Activated CD4-positive, alpha-beta memory T cell treated with anti-CD3 and anti-CD28 coated beads for 36 hours (primary cell): Measurements from ENCODE around the gene TEX36. TPM values are rescaled to one million over a fixed set of nuclear protein-coding genes. Genes with fewer than 3 reads are reported as not detected.
"Not testable (repeated sequence)": the region's sequence is repeated elsewhere in the genome, so short reads cannot be mapped to it uniquely, and the experiment has no call there.

Source experiments
- CTCF ChIA-PET: fragments of 350-600 bp; sonication (Branson Sonifier 250); formaldehyde crosslinking; loops from one replicate; lab custom pipeline; 2021; ENCODE audit warnings: antibody characterized with exemption, inconsistent platforms; lab: Charles Lee
- POLR2A ChIA-PET: fragments of 350-600 bp; sonication (Branson Sonifier 250); formaldehyde crosslinking; loops from one replicate; lab custom pipeline; 2021; ENCODE audit warnings: antibody characterized with exemption; lab: Charles Lee
- DNase-seq: peaks from one replicate; pipeline ENCODE4 v3.0.0-alpha.2; 2020
- H3K27ac Mint-ChIP-seq: one replicate; pipeline ENCODE4 v1.8.0; 2021; ENCODE audit warnings: mixed read lengths
- H3K27me3 Mint-ChIP-seq: one replicate; pipeline ENCODE4 v1.8.0; 2021; ENCODE audit warnings: mixed read lengths
- H3K36me3 Mint-ChIP-seq: one replicate; pipeline ENCODE4 v1.8.0; 2021; ENCODE audit warnings: mixed read lengths
- H3K4me1 Mint-ChIP-seq: one replicate; pipeline ENCODE4 v1.8.0; 2021; ENCODE audit warnings: low read depth, mixed read lengths
- H3K4me3 Mint-ChIP-seq: one replicate; pipeline ENCODE4 v1.8.0; 2021; ENCODE audit warnings: mild to moderate bottlenecking, mixed read lengths
- H3K9me3 Mint-ChIP-seq: one replicate; pipeline ENCODE4 v1.8.0; 2021; ENCODE audit warnings: mixed read lengths
- intact Hi-C: fragments of 100-400 bp; cut with micrococcal nuclease; formaldehyde crosslinking; loops from one replicate; pipeline ENCODE4 v1.15.1; 2023
- total RNA-seq, 2 experiments: library from RNA; stranded (reverse); gene quantifications; one replicate each; pipeline ENCODE4 v1.2.3, GENCODE V29; 2021

Gene TEX36
- not detected for total RNA-seq

- H3K36me3 Mint-ChIP-seq = no peaks in the 10 kb centered on the region
- CTCF ChIA-PET = no interaction called here
- POLR2A ChIA-PET = no interaction called here
Observed at GRCh38 chr10:125683063-125683462, at the start of gene TEX36. Gene TEX36, minus strand, starts transcription at chr10:125683163. Its CDS starts 174 bp downstream, at chr10:125682989.

GRCh38 chr10:125727436-125727835, 44.5 kb upstream of the TEX36 start:
- peaks cover 67% of the 10 kb centered on the region for H3K36me3 Mint-ChIP-seq
- POLR2A ChIA-PET = no interaction called here
- H3K27ac Mint-ChIP-seq = no peak overlapping the region
- intact Hi-C loops = no loop called here
- no peak for DNase-seq
- H3K4me3 Mint-ChIP-seq = no peak overlapping the region
- CTCF ChIA-PET = no interaction called here
- no peaks in the 10 kb centered on the region for H3K9me3 Mint-ChIP-seq
- peaks cover 6% of the 10 kb centered on the region for H3K4me1 Mint-ChIP-seq
- H3K27me3 Mint-ChIP-seq = no peaks in the 10 kb centered on the region

More at GRCh38 chr10:125683063-125683462, at the start of gene TEX36:
- H3K27me3 Mint-ChIP-seq = peaks cover 8% of the 10 kb centered on the region
- no peak within 1 kb of the TSS for H3K4me3 Mint-ChIP-seq
- no peak within 1 kb of the TSS for H3K27ac Mint-ChIP-seq
- H3K9me3 Mint-ChIP-seq = peaks cover 5% of the 10 kb centered on the region
- H3K4me1 Mint-ChIP-seq = no peaks in the 10 kb centered on the region
- DNase-seq = no peak
- intact Hi-C loops = no loop called here

DNA sequence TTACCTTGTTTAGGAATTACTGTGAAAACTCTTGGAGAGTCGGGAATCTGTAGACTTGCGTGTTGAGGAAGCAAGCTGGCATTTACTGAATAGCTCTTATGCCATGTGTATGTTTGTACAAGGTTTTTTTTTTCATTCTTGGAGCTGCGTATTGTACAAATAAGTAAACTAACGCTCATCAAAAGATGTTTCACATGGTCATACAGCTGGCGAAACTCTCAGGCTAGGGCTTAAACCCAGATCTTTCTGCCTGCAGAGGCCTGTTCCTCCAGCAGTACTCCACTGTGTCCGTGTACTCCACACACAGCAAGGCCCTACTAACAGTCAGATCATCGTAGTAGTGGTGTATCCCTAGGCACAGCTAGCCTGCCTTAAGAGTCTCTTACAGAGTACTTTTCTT, 44.0 kb upstream of the TEX36 start:
- Mint-ChIP-seq H3K27ac (no peak overlapping the region), H3K36me3 (peaks cover 63% of the 10 kb centered on the region), H3K9me3 (no peaks in the 10 kb centered on the region), H3K4me3 (no peak overlapping the region), H3K27me3 (no peaks in the 10 kb centered on the region), H3K4me1 (peaks cover 11% of the 10 kb centered on the region)
- ChIA-PET CTCF (no interaction called here), POLR2A (no interaction called here)
- intact Hi-C loops = no loop called here
- no peak for DNase-seq

DNA sequence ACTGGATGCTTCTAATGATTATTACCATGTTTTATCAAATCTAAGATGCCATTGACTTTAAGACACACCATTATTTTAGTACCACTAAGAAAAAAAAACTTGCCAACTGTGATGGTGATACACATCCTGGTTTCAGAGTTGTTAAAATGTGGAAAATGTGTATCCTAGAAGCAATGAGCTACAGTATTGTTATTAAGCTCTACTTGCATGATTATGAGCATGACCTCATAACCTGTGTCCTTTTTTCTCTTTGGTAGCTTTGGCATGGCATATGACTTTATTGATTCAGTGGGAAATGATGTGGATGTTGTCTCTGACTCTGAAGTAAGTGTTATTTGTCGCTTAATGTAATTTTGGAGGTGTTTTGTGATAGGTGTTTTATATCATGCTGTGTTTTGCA, 39.8 kb upstream of the TEX36 start:
- Mint-ChIP-seq H3K4me1 (peaks cover 30% of the 10 kb centered on the region), H3K4me3 (no peak overlapping the region), H3K9me3 (no peaks in the 10 kb centered on the region), H3K27me3 (no peaks in the 10 kb centered on the region), H3K27ac (peak overlapping the region; percentile 48), H3K36me3 (peaks cover 46% of the 10 kb centered on the region)
- CTCF ChIA-PET = interaction anchor here (0.8 kb wide), 1 partner anchor 674 kb away, joined by 3 read pairs; no protein-coding TSS in a partner anchor
- POLR2A ChIA-PET = no interaction called here
- intact Hi-C loops = no loop called here
- DNase-seq = no peak

- H3K27ac Mint-ChIP-seq = no peak overlapping the region
- no peaks in the 10 kb centered on the region for H3K9me3 Mint-ChIP-seq
- peaks cover 39% of the 10 kb centered on the region for H3K36me3 Mint-ChIP-seq
- CTCF ChIA-PET = no interaction called here
- intact Hi-C loops = no loop called here
- no peaks in the 10 kb centered on the region for H3K27me3 Mint-ChIP-seq
- peaks cover 30% of the 10 kb centered on the region for H3K4me1 Mint-ChIP-seq
- no peak for DNase-seq
- POLR2A ChIA-PET = no interaction called here
- peak overlapping the region; percentile 57 for H3K4me3 Mint-ChIP-seq
Observed at GRCh38 chr10:125721035-125721434, 38.1 kb upstream of the TEX36 start.

DNA sequence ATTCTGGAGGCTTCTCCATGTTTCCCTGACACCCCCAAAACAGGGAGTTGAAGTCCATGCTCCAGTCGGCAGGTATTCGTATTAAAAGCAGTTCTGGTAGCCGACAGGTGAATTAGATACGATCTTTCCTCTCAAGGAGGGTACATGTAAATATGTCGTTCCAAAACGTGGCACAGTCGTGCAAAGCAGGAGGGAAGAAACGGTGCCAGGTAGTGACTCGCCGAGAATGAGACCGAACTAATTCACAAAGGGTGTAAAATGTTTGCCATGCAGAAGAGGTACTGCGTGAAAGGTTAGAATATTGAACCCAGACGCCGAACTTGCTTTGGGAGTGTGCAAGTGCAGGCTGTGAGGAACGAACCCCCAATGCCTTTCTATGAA, 37.0 kb upstream of the TEX36 start:
- peak overlapping the region; percentile 97 for H3K4me3 Mint-ChIP-seq
- ChIA-PET CTCF (interaction anchor here (1.0 kb wide), 1 partner anchor 1331 kb away, joined by 4 read pairs; no protein-coding TSS in a partner anchor), POLR2A (interaction anchor here (0.9 to 1.0 kb wide), 4 partner anchors 9 to 929 kb away, joined by 3 to 8 read pairs (median 4); partner anchors contain the start of genes BCCIP, EEF1AKMT2 and UROS)
- H3K27me3 Mint-ChIP-seq = no peaks in the 10 kb centered on the region
- peaks cover 34% of the 10 kb centered on the region for H3K36me3 Mint-ChIP-seq
- H3K4me1 Mint-ChIP-seq = peaks cover 30% of the 10 kb centered on the region
- peak; percentile 15 for DNase-seq
- H3K9me3 Mint-ChIP-seq = peaks cover 3% of the 10 kb centered on the region
- intact Hi-C loops = no loop called here
- H3K27ac Mint-ChIP-seq = peak overlapping the region; percentile 97

GRCh38 chr10:125719173-125720001, 36.4 kb upstream of the TEX36 start, which contains the start of gene EDRF1:
Gene EDRF1, plus strand, starts transcription at chr10:125719709. Its CDS starts 99 bp downstream, at chr10:125719808.
- POLR2A ChIA-PET = interaction anchor here (0.9 to 1.0 kb wide), 4 partner anchors 10 to 928 kb away, joined by 3 to 8 read pairs (median 4); partner anchors contain the start of genes BCCIP, EEF1AKMT2 and UROS
- Mint-ChIP-seq H3K27ac (peak within 1 kb of the TSS; percentile 97), H3K4me1 (peaks cover 30% of the 10 kb centered on the region), H3K9me3 (peaks cover 5% of the 10 kb centered on the region), H3K36me3 (peaks cover 28% of the 10 kb centered on the region), H3K27me3 (no peaks in the 10 kb centered on the region), H3K4me3 (peak within 1 kb of the TSS; percentile 97)
- intact Hi-C loops = loop anchor here (1.0 to 5.0 kb wide), 3 partner anchors 104 to 1492 kb away; partner anchors contain the start of genes BCCIP, FANK1 and UROS
- CTCF ChIA-PET = interaction anchor here (1.0 kb wide), 1 partner anchor 1330 kb away, joined by 4 read pairs; no protein-coding TSS in a partner anchor
- peak; percentile 99 for DNase-seq

DNA sequence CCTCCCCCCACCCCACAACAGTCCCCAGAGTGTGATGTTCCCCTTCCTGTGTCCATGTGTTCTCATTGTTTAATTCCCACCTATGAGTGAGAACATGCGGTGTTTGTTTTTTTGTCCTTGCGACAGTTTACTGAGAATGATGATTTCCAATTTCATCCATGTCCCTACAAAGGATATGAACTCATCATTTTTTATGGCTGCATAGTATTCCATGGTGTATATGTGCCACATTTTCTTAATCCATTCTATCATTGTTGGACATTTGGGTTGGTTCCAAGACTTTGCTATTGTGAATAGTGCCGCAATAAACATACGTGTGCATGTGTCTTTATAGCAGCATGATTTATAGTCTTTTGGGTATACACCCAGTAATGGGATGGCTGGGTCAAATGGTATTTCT, 31.8 kb upstream of the TEX36 start:
- H3K4me3 Mint-ChIP-seq, H3K27ac Mint-ChIP-seq, POLR2A ChIA-PET, CTCF ChIA-PET, DNase-seq, H3K4me1 Mint-ChIP-seq, H3K27me3 Mint-ChIP-seq: not testable (repeated sequence)
- Mint-ChIP-seq H3K9me3 (peaks cover 32% of the 10 kb centered on the region), H3K36me3 (peaks cover 15% of the 10 kb centered on the region)
- intact Hi-C loops = loop anchor here (5.0 kb wide), 1 partner anchor 1487 kb away; no protein-coding TSS in a partner anchor

DNA sequence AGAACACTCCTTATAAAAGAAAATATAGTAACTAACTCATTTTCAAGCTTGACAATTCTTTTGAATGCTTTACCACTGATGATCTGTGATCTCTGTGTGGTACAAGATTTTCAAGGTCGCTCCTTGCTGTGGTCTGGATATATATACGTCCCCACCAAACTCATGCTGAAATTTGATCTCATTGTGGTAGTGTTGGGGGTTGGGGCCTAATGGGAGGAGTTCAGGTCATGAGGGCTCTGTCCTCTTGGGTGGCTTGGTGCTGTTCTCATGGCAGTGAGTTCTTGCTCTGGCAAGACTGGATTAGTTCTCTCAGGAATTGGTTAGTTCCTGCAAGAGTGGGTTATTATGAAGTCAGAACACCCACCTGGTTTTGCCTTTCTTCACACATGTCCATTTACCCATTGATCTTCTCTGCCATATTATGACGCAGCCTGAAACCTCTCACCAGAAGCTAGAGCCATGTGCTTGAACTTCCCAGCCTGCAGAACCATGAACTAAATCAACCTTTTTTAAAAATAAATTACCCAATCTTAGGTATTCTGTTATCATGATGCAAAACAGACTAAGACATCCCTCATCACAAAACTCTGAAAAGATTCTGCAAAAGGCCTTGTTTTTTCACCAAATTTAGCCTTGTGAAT, 28.3 kb upstream of the TEX36 start:
- intact Hi-C loops = no loop called here
- ChIA-PET CTCF (interaction anchor here (0.6 kb wide), 1 partner anchor 648 kb away, joined by 3 read pairs; no protein-coding TSS in a partner anchor), POLR2A (no interaction called here)
- no peaks in the 10 kb centered on the region for H3K4me1 Mint-ChIP-seq
- peaks cover 32% of the 10 kb centered on the region for H3K9me3 Mint-ChIP-seq
- peaks cover 7% of the 10 kb centered on the region for H3K27me3 Mint-ChIP-seq
- H3K4me3 Mint-ChIP-seq = no peak overlapping the region
- H3K36me3 Mint-ChIP-seq = peaks cover 13% of the 10 kb centered on the region
- DNase-seq = no peak
- no peak overlapping the region for H3K27ac Mint-ChIP-seq

DNA sequence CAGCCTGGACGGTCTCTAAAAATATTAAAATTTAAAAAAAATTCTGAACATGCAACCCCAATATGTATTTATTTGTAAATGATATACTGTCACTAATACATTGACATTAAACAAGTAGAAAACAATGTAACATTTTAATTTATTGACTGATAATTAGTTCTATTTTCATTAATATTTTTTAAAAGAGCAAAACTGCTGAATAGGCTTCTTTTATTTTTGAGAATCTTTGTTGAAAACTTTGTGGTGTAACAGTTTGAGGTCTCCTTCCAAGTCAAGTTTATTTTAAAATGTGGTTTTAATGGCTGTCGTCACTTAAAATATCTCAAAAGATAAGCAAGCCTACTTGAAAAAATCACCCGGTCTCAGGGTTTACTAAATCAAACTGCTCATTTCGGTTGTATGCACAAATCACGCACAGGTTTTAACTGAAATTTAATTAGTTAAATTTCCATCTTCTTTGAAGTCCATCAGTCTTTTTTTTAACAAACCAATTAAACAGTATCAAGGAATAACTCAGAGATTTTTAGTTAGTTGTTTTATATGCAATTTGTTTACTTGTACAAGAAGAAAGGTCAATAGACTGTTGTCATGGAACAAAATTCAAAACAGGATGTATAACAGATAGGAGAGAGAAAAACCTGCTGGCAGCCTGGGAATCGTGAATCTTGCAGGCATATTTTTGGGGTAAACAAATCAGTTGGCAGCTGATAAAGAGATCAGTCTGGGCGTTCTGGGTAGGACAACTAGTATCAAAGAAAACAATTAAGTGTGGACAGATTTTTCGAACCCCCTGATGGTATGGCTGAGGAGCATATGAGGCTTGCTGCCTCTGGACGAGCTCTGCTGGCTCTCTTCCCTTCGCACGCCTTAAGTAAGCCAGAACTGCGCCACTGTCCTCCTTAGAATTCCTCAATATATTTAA, 26.9 kb upstream of the TEX36 start:
- intact Hi-C loops = no loop called here
- Mint-ChIP-seq H3K27ac (no peak overlapping the region), H3K4me1 (no peaks in the 10 kb centered on the region), H3K36me3 (peaks cover 10% of the 10 kb centered on the region), H3K9me3 (peaks cover 29% of the 10 kb centered on the region), H3K27me3 (peaks cover 9% of the 10 kb centered on the region), H3K4me3 (no peak overlapping the region)
- ChIA-PET CTCF (no interaction called here), POLR2A (no interaction called here)
- no peak for DNase-seq

DNA sequence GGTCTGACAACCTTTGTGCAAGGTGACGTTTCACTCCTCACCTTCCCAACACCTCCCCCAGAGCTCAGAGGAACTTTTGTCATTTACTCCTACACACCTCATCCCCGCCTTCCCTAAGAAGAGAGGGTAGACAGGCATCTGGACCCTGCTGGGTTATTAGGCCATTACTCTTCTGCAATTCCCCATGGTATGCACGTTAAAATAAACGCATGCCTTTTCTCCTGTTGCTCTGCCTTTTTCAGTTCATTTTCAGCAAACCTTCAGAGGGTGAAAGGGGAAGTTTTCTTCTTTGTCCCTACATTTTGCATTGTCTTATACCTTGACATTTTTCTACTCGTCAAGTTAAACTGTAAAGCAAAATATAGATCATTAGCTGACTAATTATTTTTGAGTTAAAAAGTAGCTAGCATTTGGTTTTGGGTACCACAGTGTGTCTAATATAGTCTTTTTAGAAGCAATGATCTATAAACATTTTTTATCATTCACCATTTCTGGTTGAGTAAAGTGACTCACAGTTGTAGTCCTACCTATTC, 26.1 kb upstream of the TEX36 start:
- H3K27ac Mint-ChIP-seq = no peak overlapping the region
- POLR2A ChIA-PET = no interaction called here
- H3K4me3 Mint-ChIP-seq = no peak overlapping the region
- no peak for DNase-seq
- H3K4me1 Mint-ChIP-seq = no peaks in the 10 kb centered on the region
- intact Hi-C loops = no loop called here
- peaks cover 8% of the 10 kb centered on the region for H3K36me3 Mint-ChIP-seq
- H3K27me3 Mint-ChIP-seq = peaks cover 9% of the 10 kb centered on the region
- CTCF ChIA-PET = no interaction called here
- H3K9me3 Mint-ChIP-seq = peaks cover 25% of the 10 kb centered on the region
